Forelimb muscle (tissue), 1 donor: ENCODE measurements around the gene TBL1XR1. TPM values are rescaled to one million over a fixed set of nuclear protein-coding genes. Genes with fewer than 3 reads are reported as not detected.

ENCODE experiments used
- DNase-seq: peaks from one replicate; pipeline ENCODE4 v3.0.0-alpha.2; 2013; ENCODE audit warnings: low read depth
- polyA plus RNA-seq: library from polyadenylated mRNA; unstranded; fragments of 120-200 nt; gene quantifications from one replicate; pipeline ENCODE4 v1.2.1, GENCODE V29; 2013; ENCODE audit not compliant: insufficient read length

Gene TBL1XR1
- polyA plus RNA-seq, 1 donor: 72.0 TPM

DNA sequence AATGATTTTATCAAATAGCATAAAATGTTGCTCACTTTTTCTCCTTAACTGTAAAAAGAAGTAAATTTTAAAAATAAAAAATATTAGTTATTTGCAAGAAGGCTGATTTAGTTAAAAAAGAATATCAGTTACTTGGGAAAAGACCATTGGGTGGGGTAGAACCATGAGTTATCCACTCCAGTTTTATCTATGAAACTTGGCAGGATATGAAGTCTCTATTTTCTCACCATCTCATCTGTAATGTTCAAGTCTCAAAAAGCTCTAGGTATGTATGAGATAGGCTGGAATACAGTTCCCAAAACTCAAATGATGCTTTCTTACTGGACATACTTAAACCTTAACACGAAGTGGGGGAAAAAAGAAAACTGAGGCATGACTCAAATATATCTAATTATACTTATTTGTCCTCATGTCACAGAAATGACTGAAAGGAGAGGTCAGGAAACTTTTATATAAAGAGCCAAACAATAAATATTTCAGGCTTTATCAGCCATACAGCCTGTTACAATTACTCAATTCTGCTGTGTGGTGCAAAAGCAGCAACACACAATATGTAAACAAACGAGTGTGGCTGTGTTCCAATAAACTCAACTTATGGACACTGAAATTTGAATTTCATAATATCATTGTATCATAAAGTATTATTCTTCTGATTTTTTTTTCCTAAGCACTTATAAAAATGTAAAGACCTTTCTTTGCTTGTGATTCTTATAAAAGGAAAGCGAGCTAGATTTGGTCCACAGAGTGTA lies 131.8 kb downstream of the TBL1XR1 start:
- no peak for DNase-seq

DNA sequence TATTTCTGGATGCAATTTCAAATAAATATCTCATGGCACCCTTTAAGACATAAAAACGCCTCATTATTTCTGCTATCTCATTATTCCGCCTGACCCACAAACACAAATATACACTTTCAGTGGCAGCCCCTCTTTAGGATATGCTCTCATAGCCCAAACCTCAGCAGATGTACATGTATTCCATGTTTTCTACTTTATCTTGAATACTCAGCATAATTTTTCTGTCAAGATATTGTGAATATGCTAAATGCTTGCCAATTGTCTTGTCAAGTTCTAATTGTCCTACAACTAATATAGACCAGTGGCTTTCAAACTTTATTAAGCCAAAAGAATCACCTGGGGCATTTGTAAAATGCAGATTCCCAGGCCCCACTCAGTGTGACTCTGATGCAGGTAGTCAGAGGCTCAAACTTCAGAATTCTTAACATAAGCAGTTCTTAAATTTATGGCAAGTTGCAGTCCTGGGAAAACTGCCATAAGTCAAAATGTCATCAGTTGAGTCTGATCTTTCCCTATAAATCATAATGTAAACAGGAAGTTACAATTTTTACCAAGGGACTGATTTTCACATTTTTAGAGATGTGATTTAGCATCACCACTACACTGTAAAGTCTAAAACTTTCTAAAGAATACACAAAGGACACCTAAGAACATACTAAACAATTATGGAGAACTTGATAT lies 135.1 kb downstream of the TBL1XR1 start:
- DNase-seq: no peak

DNA sequence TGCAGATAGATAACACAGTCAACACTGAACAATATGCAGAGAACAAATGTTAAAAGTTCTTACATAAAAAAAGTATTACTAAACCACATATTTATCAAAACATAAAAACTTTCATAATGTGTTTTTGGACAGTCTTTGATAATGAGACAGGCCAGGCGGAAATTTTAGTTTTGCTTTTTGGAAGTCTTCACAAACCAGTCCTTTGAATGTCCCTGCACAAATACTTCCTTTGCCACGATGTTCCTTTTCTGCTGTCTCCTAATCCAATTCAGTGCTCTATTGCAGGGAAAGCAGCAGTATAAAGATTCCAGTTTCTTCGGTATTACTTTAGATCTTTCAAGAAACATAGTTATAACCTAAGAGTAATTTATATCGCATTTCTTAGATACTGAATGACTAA lies 135.9 kb downstream of the TBL1XR1 start:
- DNase-seq: no peak

DNA sequence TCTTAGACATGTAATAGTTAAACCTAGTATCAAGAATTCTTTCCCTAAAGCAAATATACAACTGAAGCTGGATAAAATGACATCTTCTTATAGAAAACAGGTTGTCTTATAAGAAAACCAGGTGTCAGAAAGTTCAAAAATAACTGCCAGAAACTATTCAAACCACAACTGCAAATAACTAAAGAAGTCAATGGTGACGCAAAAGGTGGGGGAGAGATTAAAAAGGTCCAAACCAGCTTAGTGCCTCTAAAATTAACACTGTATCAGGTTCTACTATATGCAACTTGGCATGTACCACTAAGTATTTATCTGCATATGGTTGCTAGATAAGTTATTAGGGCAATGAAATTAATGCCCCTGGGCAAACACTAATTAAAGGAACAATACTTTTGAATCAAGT lies 136.8 kb downstream of the TBL1XR1 start:
- DNase-seq: no peak

DNA sequence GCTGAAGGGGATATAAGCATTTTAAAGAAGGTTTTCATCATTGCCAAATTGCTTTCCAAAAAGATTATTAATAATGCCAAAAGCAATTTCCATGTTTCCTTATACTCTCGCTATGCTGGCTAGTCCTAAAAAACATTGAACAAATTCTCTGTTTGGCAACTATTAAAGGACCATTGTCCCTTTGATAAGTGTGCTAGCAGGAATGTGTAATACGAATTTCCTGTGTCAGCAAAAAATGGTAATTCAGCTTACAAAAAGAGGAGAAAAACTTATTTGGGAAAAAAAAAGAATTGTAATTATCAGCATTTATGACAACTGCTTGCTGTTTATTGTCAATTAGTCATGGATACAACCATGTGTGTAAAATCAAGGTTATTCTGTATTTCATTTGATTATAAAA lies 138.6 kb downstream of the TBL1XR1 start:
- DNase-seq: no peak

DNA sequence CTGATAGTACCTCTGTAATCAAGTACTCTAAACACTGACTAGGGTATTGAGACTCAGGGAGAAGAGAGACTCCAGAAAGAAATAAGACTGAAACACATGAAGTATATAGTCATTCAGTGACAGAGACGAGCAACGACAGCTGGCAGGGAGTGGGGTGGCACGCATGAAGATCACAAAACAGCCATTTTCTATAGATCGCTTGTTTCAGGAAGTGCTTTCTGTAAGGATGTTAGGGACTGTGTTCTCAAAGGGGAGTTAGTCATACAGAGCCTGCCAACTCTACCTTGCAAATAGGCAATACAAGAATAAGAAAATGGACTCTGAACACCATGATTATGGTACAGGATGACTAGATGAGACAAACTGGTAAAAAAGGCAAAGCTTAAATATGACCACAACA lies 139.5 kb downstream of the TBL1XR1 start:
- DNase-seq: no peak

DNA sequence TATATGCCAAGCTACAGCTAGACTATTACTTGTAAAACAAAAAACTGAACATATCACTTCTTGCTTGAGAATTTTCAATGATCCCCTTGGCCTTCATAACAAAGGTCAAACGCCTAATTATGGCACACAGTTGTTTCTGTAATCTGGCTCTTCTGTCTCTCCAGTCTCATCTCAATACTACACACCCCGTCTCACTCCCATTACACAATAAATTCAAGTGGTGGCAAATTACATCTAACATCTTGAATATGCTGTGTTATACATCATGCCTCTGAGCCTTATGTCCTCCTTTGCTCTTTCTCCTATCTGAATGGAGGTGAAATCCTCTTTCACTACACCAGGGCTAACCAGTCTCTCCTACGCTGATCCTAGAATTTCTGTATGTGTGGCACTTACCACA lies 140.4 kb downstream of the TBL1XR1 start:
- DNase-seq: no peak

DNA sequence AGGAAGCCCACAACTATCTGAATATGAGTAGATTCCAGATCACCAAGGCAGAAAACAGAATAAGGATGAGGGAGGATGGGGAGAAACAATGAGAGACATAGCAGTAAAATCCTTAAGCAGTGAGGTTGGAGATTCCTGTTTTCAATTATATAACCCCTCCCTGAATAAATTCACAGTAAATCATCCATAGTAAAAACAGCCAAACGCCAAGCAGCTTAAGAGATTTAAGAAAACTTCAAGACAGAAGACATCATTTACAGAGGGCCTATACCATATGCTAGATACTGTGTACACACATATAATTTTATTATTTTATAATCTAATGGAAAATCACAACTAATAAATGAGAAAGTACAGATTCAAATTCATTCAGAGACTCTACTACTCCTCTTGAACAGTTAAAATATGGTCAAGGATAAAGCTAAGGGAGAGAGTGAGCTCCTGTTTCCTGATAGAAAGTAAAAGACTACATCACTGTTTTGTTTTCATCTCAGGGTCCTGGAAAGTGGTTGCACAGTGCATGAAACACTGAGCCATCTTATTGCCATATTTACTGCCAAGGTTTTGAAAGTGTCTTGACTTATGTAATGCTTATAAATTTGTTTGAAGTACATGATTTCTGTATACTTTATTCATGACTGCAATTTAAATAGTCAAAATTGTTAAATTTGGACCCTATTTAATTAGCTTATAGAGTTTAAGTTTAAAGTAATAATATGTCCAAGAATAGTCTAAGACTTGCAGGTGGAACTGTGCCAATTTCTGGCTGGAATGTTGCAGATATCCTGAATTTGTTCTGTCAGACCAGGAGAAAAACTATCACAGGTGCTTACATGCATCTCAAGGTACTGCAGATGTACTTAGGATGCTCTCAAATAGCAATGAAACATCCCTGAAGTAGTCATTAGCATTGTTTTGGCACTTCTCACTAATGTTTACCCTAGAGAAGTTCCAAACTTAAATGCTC lies 141.4 kb downstream of the TBL1XR1 start:
- DNase-seq: no peak

DNA sequence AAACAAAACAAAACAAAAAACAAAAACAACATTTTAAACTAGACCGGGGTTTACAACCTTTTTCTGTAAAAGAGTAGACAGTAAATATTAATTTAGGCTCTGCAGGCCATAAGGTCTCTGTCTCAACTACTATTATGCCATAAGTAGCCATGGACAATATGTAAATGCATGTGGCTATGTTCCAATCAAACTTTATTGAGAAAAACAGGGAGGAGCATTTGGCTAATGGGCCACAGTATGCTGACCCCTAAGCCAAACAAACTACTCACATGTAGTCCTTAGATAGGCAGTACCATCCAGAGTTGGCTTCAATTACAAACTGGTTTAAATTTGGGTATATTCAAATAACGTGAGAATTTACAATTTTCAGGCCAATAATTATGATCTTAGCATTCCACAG lies 144.2 kb downstream of the TBL1XR1 start:
- DNase-seq: no peak

DNA sequence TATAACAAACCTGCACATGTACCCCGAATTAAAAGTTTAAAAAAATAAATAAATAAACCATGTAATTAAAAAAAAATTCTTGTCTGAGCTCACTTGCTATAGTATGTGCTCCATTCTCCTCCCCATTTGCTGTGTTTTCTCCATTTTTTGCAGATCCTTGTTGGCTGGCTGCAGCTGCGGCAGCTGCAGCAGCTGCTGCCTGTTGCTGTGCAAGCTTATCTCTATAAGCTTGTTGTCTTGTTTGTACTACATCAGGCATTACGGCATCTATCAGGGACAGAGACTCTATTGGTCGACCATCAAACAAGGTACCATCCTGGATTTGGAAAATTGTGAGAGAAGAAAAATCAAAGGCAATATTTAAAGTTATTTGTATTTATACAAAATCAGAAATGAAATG lies 145.9 kb downstream of the TBL1XR1 start:
- no peak for DNase-seq

DNA sequence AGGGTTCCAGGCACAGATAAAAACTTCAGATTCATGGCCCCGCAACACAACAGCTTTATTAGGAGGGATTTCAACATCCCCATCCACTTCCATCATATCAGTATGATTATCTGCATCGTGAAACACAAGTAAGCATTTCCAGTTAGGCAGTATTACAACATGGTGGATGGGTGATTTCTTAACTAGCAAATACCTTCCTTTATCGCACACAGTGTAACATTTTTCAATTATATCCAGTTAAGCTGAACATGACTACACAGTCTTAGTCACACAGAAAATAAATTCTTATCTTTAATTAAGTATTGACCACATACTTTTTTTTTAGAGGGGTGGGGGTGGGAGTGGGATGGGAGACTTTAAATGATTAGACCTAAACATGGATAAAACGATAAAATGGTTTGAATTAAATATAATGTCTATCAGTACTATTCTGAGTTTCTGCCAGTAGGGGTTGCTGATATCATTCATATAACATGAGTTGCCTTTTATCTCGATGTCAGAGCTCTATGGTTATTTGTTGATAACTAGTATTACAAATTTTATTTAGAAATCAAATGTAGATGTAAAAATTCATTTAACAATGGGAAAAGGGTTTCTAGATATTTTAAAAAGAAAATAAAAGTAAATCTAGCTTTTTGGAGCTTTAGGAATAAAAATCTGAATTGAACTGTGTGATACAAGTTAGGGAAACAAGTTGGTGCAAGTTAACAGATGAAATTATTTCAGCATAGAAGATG lies 146.6 kb downstream of the TBL1XR1 start:
- DNase-seq: no peak

DNA sequence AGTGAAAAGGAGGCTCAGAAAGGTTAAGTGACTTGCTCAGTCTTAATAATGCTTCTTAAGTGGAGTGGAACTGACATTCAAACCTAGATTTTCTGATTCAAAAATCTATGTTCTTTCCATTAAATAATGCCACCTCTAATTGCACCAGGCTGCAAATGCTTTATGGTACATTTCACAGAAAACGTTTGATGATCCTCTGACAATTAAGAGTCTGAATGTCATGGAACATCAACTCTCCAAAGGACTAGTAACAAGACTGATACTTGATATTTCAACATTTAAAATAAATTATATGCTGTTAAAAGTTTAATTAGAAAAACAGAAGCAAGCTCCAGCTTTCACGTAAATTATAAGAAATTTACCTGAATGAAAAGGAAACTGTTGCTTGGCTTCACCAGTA lies 151.5 kb downstream of the TBL1XR1 start:
- DNase-seq: no peak

DNA sequence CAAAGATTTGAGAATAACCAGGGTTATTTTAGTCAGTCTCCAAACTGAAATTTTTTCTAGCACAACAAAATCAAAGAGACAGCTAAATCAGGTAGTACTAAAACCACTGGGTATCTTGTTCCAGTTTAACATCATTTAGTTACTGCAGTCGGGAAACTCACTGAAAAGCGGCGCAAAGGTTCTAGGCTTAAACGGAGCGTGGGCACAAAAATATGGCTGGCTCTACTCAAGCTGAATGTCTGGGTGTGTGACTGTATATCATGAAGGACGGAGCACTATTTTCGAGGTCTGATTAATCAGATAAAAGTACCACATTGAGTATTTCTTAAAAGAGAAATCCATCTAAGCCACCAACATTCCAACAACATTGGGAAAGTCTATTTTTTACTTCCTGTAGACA lies 152.1 kb downstream of the TBL1XR1 start:
- no peak for DNase-seq

DNA sequence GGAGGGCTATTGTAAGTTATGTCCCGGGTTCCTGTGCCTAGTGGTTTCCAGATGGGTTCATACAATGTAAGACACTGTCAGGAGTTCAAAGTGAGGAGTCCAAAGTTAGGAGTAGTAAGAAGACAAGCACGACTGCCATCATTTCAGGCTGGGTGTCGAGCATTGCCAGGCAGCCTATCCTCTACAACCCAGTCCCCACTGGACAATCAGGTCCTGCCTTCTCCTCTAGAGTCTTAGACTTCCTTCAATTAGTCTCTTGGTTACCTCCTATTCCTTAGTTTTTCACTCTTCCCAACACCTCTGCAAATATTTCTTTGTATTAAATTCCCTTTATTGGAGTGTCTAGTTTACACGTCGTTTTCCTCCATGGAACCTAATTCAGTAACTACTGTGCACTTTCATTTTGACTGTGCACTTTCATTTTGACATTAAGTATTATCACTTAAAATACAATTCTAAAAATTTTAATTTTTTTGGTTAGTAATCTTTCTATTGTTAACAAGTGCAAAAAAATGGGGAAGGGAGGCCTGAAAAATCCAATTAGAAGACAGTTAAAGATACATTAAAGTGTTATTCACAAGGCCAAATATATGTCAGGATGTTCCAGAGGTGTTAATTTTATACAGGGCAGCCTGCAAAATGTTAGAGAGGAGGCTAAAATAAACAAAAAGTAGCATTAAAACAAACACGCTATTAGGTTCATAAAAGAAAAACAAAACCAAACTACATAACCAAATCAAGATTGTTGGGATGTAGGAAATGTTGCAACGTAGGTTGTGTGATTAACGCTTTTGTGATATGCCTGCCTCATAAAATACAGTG lies 155.3 kb downstream of the TBL1XR1 start:
- no peak for DNase-seq

DNA sequence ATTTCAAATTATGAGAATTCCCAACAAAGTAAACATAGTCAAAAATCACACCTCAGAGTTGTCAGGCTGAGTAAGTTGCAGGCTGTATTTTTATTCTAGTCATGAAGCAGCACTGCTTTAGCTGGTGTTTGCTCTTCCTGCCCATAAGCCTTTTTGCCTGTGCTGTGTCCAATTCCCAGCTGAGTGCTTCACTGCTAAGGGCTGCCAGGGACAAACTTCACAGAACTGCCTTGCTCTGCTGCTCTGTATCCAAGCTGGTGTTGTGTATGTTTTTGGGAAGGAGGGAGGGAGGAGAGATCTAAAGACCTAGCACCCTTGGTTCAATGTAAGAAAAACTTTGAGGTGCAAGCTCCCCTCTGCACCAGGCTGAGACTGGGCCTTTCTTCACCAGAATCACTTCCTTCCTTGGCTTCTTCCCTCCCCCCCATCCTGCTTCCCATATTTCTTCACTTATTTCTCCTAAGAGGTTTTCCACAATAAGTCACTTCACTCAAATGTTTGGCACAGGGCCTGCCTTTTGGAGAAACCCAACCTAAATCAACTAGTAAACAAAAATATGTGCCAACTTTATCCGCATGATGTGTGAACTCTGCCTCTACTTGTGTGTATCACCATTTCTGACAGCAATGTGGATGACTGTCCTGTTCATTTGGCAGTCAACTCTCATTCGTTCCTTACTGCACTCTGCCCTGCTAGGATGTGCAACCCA lies 156.1 kb downstream of the TBL1XR1 start:
- DNase-seq: no peak

DNA sequence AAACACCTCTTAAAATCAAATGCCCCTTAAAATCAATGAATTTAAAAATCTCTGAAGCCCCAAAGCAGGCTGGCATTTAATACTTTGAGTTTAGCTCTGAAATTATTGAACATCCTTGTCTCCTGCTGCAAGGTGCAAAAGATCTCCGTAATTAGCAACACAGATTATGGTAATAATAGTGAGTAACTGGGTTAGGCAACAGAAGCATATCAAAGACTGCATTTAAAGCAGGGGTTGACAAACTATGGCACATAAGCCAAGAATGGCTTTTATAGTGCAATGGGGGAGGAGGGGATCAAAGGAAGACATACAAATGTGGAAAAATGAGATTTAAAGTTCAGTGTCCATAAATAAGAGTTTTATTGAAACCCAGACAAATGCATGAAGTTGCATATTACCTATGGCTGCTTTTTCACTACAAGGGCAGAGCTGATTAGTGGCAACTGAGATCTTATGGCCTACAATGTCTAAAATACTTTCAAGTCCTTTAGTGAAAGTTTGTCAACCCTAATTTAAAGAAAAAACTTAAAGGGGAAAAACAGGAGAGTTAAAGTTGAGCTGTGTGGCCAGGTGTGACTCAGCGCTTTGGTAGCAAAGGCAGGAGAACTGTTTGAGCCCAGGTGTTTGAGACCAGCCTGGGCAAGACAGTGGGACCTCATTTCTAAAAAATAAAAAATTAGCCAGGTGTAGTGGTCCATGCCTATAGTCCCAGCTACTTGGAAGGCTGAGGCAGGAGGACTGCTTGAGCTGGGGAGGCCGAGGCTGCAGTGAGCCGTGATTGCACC lies 157.6 kb downstream of the TBL1XR1 start:
- no peak for DNase-seq

DNA sequence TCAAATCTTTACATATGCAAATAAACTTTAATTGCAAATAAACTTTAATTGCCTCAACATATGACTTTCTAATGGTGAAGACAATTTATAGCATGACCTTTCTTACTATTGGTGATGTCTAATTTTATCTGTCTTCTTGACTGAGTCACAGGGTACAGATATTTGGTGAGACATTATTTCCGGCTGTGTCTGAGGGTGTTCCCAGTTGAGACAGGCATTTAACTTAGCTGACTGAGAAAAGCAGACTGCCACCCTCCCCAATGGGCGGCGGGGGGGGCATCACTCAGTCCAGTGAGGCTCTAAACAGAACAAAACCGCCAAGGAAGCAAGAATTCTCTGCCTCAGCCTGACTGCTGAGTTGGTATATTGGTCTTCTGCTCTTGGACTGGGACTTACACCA lies 160.0 kb downstream of the TBL1XR1 start:
- no peak for DNase-seq

DNA sequence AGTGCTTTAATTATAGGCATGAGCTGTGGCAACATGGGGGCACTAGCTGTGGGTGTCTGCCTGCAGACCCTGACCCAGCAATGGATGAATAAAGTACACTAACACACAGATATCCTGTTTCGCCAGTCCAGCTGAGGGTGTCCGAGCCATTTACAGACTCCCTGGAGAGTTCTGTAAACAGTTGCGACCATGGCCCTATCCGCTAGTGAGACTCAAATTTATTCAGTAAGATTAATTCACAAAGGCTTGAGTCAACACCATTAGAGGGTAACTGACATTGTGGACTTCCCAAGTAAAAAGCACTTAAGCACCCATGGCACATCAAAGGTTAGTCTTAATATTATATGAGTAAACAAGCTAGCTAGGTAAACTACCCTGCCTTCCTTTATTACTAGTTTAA lies 161.6 kb downstream of the TBL1XR1 start:
- no peak for DNase-seq

DNA sequence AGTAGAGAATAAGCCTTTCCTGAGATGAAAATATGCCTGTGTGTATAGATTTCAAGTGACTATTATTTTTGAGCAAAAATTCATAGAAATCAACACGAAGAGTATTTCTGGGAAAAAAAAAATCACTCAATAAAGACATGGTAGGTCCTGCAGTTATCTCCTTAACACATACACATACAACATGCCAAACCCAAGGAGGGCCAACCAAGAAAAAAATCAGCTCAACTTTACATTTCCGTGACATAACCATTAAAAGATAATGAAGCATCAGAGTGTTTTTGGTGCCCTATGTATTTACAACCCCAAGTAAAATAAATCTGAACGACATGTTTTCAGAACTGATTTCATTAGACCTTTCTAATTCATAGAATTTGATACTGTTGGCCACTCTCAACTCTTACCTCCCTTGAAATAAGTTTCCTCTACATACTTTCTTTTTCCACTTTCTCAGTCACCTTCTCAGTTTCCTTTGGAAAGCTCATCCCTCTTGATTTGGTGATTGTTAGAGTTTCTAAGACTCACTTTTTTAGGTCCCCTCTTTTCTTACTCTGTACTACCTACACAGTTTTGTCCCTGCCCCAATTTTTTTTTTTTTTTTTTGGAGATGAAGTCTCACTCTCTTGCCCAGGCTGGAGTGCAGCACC lies 162.3 kb downstream of the TBL1XR1 start:
- no peak for DNase-seq
